ENCODE results near the gene KCNT1.

Gene KCNT1

GRCh38 chr9:135773530-135774238, 71.7 kb downstream of the KCNT1 start:
- H3K4me3 ChIP-seq (ENCODE audit: low read depth, low read length), result no peak overlapping the region
- in situ Hi-C loops (cut with HindIII; ENCODE audit: low sequenced_read_pairs), result no loop called here
- no peak for DNase-seq (ENCODE audit: low read depth)
- TF ChIP-seq CTCF (IDR thresholded peaks at IDR 0.05; ENCODE audit: low read depth, low read length, missing control alignments), result no peak

- TF ChIP-seq CTCF (IDR thresholded peaks at IDR 0.05; ENCODE audit: low read depth, low read length, missing control alignments), result no peak
- DNase-seq (ENCODE audit: low read depth), result no peak
- in situ Hi-C loops (cut with HindIII; ENCODE audit: low sequenced_read_pairs), result no loop called here
- H3K4me3 ChIP-seq (ENCODE audit: low read depth, low read length), result no peak overlapping the region
Measured at GRCh38 chr9:135774239-135774747, 72.3 kb downstream of the KCNT1 start.

GRCh38 chr9:135774794-135775525, 73.0 kb downstream of the KCNT1 start:
- in situ Hi-C loops (cut with HindIII; ENCODE audit: low sequenced_read_pairs), result no loop called here
- DNase-seq (ENCODE audit: low read depth), result no peak
- TF ChIP-seq CTCF (IDR thresholded peaks at IDR 0.05; ENCODE audit: low read depth, low read length, missing control alignments), result no peak
- H3K4me3 ChIP-seq (ENCODE audit: low read depth, low read length), result no peak overlapping the region

- no peak overlapping the region for H3K4me3 ChIP-seq (ENCODE audit: low read depth, low read length)
- no peak for DNase-seq (ENCODE audit: low read depth)
- in situ Hi-C loops (cut with HindIII; ENCODE audit: low sequenced_read_pairs), result no loop called here
- no peak for TF ChIP-seq CTCF (IDR thresholded peaks at IDR 0.05; ENCODE audit: low read depth, low read length, missing control alignments)
Measured at GRCh38 chr9:135775911-135776310, 73.9 kb downstream of the KCNT1 start.

GRCh38 chr9:135776893-135777622, 75.1 kb downstream of the KCNT1 start:
- no peak for TF ChIP-seq CTCF (IDR thresholded peaks at IDR 0.05; ENCODE audit: low read depth, low read length, missing control alignments)
- in situ Hi-C loops (cut with HindIII; ENCODE audit: low sequenced_read_pairs), result no loop called here

GRCh38 chr9:135777623-135778177, 75.7 kb downstream of the KCNT1 start:
- TF ChIP-seq CTCF (IDR thresholded peaks at IDR 0.05; ENCODE audit: low read depth, low read length, missing control alignments), result no peak
- H3K4me3 ChIP-seq (ENCODE audit: low read depth, low read length), result no peak overlapping the region
- DNase-seq (ENCODE audit: low read depth), result no peak
- in situ Hi-C loops (cut with HindIII; ENCODE audit: low sequenced_read_pairs), result no loop called here

More at GRCh38 chr9:135776893-135777622, 75.1 kb downstream of the KCNT1 start:
- no peak for DNase-seq (ENCODE audit: low read depth)
- H3K4me3 ChIP-seq (ENCODE audit: low read depth, low read length), result no peak overlapping the region

All from astrocyte of the cerebellum (primary cell).